ENCODE data around the gene TTC39A.

Gene TTC39A

GRCh38 chr1:51301844-51302162, 28.6 kb downstream of the TTC39A start:
- no peak for DNase-seq (ENCODE audit: low read depth)
- TF ChIP-seq CTCF (IDR thresholded peaks at IDR 0.05; ENCODE audit: control insufficient read depth, insufficient read depth, low read depth, low read length, missing control alignments) = no peak

GRCh38 chr1:51301152-51301843, 29.1 kb downstream of the TTC39A start:
- H3K4me3 ChIP-seq (ENCODE audit: control insufficient read depth, low read depth, low read length) = no peak overlapping the region
- DNase-seq (ENCODE audit: low read depth) = no peak
- no peak for TF ChIP-seq CTCF (IDR thresholded peaks at IDR 0.05; ENCODE audit: control insufficient read depth, insufficient read depth, low read depth, low read length, missing control alignments)

More at GRCh38 chr1:51301844-51302162, 28.6 kb downstream of the TTC39A start:
- H3K4me3 ChIP-seq (ENCODE audit: control insufficient read depth, low read depth, low read length) = no peak overlapping the region

GRCh38 chr1:51299981-51300670, 30.2 kb downstream of the TTC39A start:
- no peak for DNase-seq (ENCODE audit: low read depth)
- TF ChIP-seq CTCF (IDR thresholded peaks at IDR 0.05; ENCODE audit: control insufficient read depth, insufficient read depth, low read depth, low read length, missing control alignments) = no peak
- H3K4me3 ChIP-seq (ENCODE audit: control insufficient read depth, low read depth, low read length) = no peak overlapping the region

GRCh38 chr1:51299185-51299885, 31.0 kb downstream of the TTC39A start:
- no peak for TF ChIP-seq CTCF (IDR thresholded peaks at IDR 0.05; ENCODE audit: control insufficient read depth, insufficient read depth, low read depth, low read length, missing control alignments)
- DNase-seq (ENCODE audit: low read depth) = no peak

GRCh38 chr1:51298322-51298705, 32.0 kb downstream of the TTC39A start:
- no peak for TF ChIP-seq CTCF (IDR thresholded peaks at IDR 0.05; ENCODE audit: control insufficient read depth, insufficient read depth, low read depth, low read length, missing control alignments)
- no peak for DNase-seq (ENCODE audit: low read depth)
- no peak overlapping the region for H3K4me3 ChIP-seq (ENCODE audit: control insufficient read depth, low read depth, low read length)

More at GRCh38 chr1:51299185-51299885, 31.0 kb downstream of the TTC39A start:
- no peak overlapping the region for H3K4me3 ChIP-seq (ENCODE audit: control insufficient read depth, low read depth, low read length)

GRCh38 chr1:51297401-51298321, 32.7 kb downstream of the TTC39A start:
- DNase-seq (ENCODE audit: low read depth) = no peak
- TF ChIP-seq CTCF (IDR thresholded peaks at IDR 0.05; ENCODE audit: control insufficient read depth, insufficient read depth, low read depth, low read length, missing control alignments) = no peak
- no peak overlapping the region; the same call in 1 of the 2 replicates for H3K4me3 ChIP-seq (ENCODE audit: control insufficient read depth, low read depth, low read length)

All from AG09309 (cell line).